Ishikawa (cell line): ENCODE results near the gene DPYD.

Source experiments
- CEBPB ChIP-seq: IDR thresholded peaks from 2 replicates; pipeline ENCODE4 v1.6.1; 2012
- CREB1 ChIP-seq: IDR thresholded peaks from 2 replicates; pipeline ENCODE4 v1.6.1; 2012; ENCODE audit warnings: low read depth
- EGR1 ChIP-seq: IDR thresholded peaks from 2 replicates; pipeline ENCODE4 v1.6.1; 2012
- EP300 ChIP-seq: IDR thresholded peaks from 2 replicates; pipeline ENCODE4 v1.6.1; 2012; ENCODE audit warnings: borderline replicate concordance
- FOXM1 ChIP-seq: IDR thresholded peaks from 2 replicates; pipeline ENCODE4 v1.6.1; 2012; ENCODE audit warnings: low read depth, borderline replicate concordance
- MAX ChIP-seq: IDR thresholded peaks from 2 replicates; pipeline ENCODE4 v1.6.1; 2012
- NFIC ChIP-seq: IDR thresholded peaks from 2 replicates; pipeline ENCODE4 v1.6.1; 2012
- RAD21 ChIP-seq: IDR thresholded peaks from 2 replicates; pipeline ENCODE4 v1.6.1; 2012; ENCODE audit warnings: low read depth
- REST ChIP-seq: IDR thresholded peaks from 2 replicates; pipeline ENCODE4 v1.6.1; 2012; ENCODE audit warnings: low read depth, mild to moderate bottlenecking
- TAF1 ChIP-seq: IDR thresholded peaks from 2 replicates; pipeline ENCODE4 v1.6.1; 2012; ENCODE audit warnings: low read depth, mild to moderate bottlenecking
- TCF12 ChIP-seq: IDR thresholded peaks from 2 replicates; pipeline ENCODE4 v1.6.1; 2012; ENCODE audit warnings: low read depth
- TEAD4 ChIP-seq: IDR thresholded peaks from 2 replicates; pipeline ENCODE4 v1.6.1; 2012
- USF1 ChIP-seq: IDR thresholded peaks from 2 replicates; pipeline ENCODE4 v1.6.1; 2012
- YY1 ChIP-seq: IDR thresholded peaks from 2 replicates; pipeline ENCODE4 v1.6.1; 2012; ENCODE audit warnings: low read depth
- ZBTB7A ChIP-seq: IDR thresholded peaks from 2 replicates; pipeline ENCODE4 v1.6.1; 2012; ENCODE audit warnings: low read depth

The DPYD gene

GRCh38 chr1:97192872-97193572, 727.8 kb downstream of the DPYD start:
- TF ChIP-seq YY1 (no peak), NFIC (peak; percentile 75), REST (no peak), TAF1 (no peak), EGR1 (no peak), CREB1 (no peak), USF1 (no peak), CEBPB (no peak), RAD21 (peak; percentile 1; the same call in 1 of the 2 replicates), MAX (0 out of 2 replicates have a peak, but pooled peaks have one; percentile 23), EP300 (peak; percentile 60; the same call in 1 of the 2 replicates), ZBTB7A (no peak), TCF12 (peak; percentile 49; the same call in 1 of the 2 replicates), FOXM1 (no peak), TEAD4 (peak; percentile 81)

GRCh38 chr1:97190326-97190725, 730.5 kb downstream of the DPYD start:
- TF ChIP-seq TCF12, result no peak
- peak; percentile 43; the same call in 1 of the 2 replicates for TF ChIP-seq NFIC
- TF ChIP-seq TEAD4, result peak; percentile 68; the same call in 1 of the 2 replicates
- TF ChIP-seq RAD21, result no peak
- no peak for TF ChIP-seq YY1

- TF ChIP-seq RAD21 (peak; percentile 49), EP300 (no peak)
Measured at GRCh38 chr1:97186381-97186780, 734.5 kb downstream of the DPYD start.

- TF ChIP-seq CREB1 (no peak), ZBTB7A (no peak), MAX (no peak), EGR1 (no peak), EP300 (0 out of 2 replicates have a peak, but pooled peaks have one; percentile 40), REST (no peak), TAF1 (no peak), TCF12 (0 out of 2 replicates have a peak, but pooled peaks have one; percentile 45), USF1 (no peak), NFIC (peak; percentile 83)
Measured at GRCh38 chr1:97174039-97174704, 746.7 kb downstream of the DPYD start.

GRCh38 chr1:97170300-97170699, 750.5 kb downstream of the DPYD start:
- TF ChIP-seq EP300 (no peak), REST (no peak), TEAD4 (no peak), FOXM1 (no peak), ZBTB7A (no peak), CREB1 (no peak), NFIC (no peak), TAF1 (no peak), USF1 (no peak), CEBPB (no peak), EGR1 (no peak), TCF12 (no peak), YY1 (no peak), MAX (no peak), RAD21 (no peak)
